AG10803 (cell line): Measurements from ENCODE around the gene CHTOP.

Experiments used
- DNase-seq: peaks from one replicate; pipeline ENCODE4 v3.0.0; 2010; ENCODE audit warnings: low read depth
- H3K4me3 ChIP-seq: 2 replicates; pipeline ENCODE4 v1.5.1; 2011; ENCODE audit warnings: mild to moderate bottlenecking, low read length, control low read depth
- TF ChIP-seq, protein P1 (sequence below): conservative IDR thresholded peaks from 2 replicates; pipeline ENCODE4 v1.5.1; 2011; ENCODE audit warnings: mild to moderate bottlenecking, low read length, control low read depth, inconsistent platforms

CHTOP gene

GRCh38 chr1:153640861-153641260 lies 7.0 kb downstream of the CHTOP start:
- DNase-seq: no peak
- TF ChIP-seq, protein P1, sequence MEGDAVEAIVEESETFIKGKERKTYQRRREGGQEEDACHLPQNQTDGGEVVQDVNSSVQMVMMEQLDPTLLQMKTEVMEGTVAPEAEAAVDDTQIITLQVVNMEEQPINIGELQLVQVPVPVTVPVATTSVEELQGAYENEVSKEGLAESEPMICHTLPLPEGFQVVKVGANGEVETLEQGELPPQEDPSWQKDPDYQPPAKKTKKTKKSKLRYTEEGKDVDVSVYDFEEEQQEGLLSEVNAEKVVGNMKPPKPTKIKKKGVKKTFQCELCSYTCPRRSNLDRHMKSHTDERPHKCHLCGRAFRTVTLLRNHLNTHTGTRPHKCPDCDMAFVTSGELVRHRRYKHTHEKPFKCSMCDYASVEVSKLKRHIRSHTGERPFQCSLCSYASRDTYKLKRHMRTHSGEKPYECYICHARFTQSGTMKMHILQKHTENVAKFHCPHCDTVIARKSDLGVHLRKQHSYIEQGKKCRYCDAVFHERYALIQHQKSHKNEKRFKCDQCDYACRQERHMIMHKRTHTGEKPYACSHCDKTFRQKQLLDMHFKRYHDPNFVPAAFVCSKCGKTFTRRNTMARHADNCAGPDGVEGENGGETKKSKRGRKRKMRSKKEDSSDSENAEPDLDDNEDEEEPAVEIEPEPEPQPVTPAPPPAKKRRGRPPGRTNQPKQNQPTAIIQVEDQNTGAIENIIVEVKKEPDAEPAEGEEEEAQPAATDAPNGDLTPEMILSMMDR: no peak
- no peak overlapping the region for H3K4me3 ChIP-seq

- no peak for DNase-seq
- no peak overlapping the region for H3K4me3 ChIP-seq
- TF ChIP-seq, protein P1: no peak
These were observed 8.3 kb downstream of the CHTOP start for GRCh38 chr1:153642161-153642560.

- no peak for DNase-seq
- no peak overlapping the region for H3K4me3 ChIP-seq
- TF ChIP-seq, protein P1: no peak
These were observed 9.2 kb downstream of the CHTOP start for GRCh38 chr1:153643100-153643499.

GRCh38 chr1:153643816-153644215 lies 9.9 kb downstream of the CHTOP start:
- DNase-seq: no peak
- no peak overlapping the region for H3K4me3 ChIP-seq
- TF ChIP-seq, protein P1: no peak

DNA sequence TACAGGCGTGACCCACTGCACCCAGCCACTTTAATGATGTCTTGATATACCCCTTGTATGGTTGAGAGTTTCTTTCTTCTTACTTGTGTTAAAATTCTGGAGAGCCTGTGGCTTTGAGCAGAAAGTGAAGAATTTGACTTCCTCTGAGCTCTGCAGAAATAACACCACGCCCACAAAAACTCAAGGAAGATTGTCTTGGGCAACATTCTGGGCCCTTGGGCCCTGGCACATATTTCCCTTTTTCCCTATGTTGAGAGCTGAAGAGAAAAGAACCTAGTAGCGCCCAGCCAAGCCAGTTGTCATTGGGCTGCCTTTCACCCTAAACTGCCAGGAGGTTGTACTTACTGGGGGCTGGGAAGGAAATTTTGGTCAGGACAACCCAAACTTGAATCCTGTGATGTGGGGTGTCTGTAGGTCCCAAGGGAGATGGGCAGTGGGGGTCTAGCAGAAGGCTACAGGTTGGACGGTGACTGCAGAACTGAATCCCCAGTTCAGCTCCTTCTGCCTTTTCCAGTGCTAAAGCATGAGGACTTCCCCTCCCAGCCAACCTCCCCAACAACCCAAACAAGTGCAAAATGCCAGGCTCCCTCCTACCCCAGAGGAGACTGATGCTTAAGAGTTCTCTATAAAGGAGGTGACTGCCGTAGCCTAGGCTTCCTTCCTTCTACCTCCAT lies 12.9 kb downstream of the CHTOP start:
- no peak overlapping the region for H3K4me3 ChIP-seq
- TF ChIP-seq, protein P1: no peak
- DNase-seq: no peak

DNA sequence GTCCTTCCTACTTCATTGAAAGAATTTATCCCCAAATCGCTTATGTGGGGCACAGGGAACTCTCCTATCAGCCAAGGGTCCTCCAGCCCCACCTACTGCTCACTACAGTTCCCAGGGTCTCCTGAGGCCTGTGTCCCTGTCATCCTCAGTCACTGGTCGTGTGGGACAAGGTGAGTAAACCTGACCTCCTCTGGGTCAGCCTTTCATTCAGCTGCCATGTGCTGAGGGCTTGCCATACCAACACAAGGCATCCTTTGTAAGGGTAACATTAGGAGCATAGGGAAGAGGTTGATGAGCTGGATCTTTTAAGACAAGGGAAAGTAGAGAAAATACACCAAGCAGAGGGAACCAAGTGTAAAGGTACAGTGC lies 13.5 kb downstream of the CHTOP start:
- H3K4me3 ChIP-seq: no peak overlapping the region
- DNase-seq: no peak
- TF ChIP-seq, protein P1: no peak

GRCh38 chr1:153648000-153648643 lies 14.3 kb downstream of the CHTOP start:
- no peak for DNase-seq
- TF ChIP-seq, protein P1: no peak
- no peak overlapping the region for H3K4me3 ChIP-seq
